PC-3 (cell line): ENCODE data around the gene TNK2.

Source experiments
- EZH2phosphoT487 ChIP-seq: fragments of 300-600 bp; sonication (generic); IDR thresholded peaks from 2 replicates; pipeline ENCODE4 v1.6.1; 2018; ENCODE audit warnings: mild to moderate bottlenecking, antibody characterized with exemption, low read length, borderline replicate concordance
- TF ChIP-seq, protein P1 (sequence below): fragments of 300-600 bp; sonication (generic); conservative IDR thresholded peaks from 2 replicates; pipeline ENCODE4 v1.5.1; 2017; ENCODE audit warnings: antibody characterized with exemption, low read depth, mild to moderate bottlenecking, low read length

DNA sequence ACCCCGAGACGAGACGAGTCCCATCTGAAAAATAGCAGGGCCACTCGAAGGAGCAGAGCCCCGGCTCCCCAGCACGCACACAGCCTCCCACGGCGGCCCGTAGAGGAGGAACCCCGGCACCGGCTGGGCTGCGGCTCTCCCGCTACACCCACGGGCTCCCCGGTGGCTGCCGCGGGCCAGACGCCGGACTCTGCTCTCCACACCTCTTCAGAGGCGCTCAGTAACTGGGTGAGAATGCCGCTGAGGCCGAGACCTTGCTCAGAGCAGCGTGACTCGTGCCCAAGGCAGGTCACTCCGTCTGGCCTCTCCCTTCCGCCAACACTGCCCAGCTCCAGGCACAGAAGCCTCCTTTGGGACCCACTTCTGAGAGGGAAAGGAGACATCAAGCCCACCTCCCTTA, 34.4 kb downstream of the TNK2 start:
- TF ChIP-seq, protein P1, sequence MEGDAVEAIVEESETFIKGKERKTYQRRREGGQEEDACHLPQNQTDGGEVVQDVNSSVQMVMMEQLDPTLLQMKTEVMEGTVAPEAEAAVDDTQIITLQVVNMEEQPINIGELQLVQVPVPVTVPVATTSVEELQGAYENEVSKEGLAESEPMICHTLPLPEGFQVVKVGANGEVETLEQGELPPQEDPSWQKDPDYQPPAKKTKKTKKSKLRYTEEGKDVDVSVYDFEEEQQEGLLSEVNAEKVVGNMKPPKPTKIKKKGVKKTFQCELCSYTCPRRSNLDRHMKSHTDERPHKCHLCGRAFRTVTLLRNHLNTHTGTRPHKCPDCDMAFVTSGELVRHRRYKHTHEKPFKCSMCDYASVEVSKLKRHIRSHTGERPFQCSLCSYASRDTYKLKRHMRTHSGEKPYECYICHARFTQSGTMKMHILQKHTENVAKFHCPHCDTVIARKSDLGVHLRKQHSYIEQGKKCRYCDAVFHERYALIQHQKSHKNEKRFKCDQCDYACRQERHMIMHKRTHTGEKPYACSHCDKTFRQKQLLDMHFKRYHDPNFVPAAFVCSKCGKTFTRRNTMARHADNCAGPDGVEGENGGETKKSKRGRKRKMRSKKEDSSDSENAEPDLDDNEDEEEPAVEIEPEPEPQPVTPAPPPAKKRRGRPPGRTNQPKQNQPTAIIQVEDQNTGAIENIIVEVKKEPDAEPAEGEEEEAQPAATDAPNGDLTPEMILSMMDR: no peak
- no peak for TF ChIP-seq EZH2phosphoT487
